Gastrocnemius medialis (tissue), 4 donors: Measurements from ENCODE around the gene RPL22.

ENCODE experiments used
- CTCF ChIP-seq, 5 experiments: fragments of 450-650 bp in 3 of 5; fragments of 200-600 bp in 2 of 5; sonication (generic) in 2 of 5; IDR thresholded peaks in 4 of 5; conservative IDR thresholded peaks in 1 of 5; 1 replicate in 4 of 5; 2 replicates in 1 of 5; pipeline ENCODE4 v1.5.1; 2016 to 2019; ENCODE audit warnings: antibody characterized with exemption in 5 of 5, mild to moderate bottlenecking in 3 of 5, moderate library complexity in 3 of 5
- POLR2A ChIP-seq, 2 donors: fragments of 450-650 bp; IDR thresholded peaks; one replicate each; pipeline ENCODE4 v1.6.1; 2017; ENCODE audit warnings: antibody characterized with exemption in 2 of 2, mild to moderate bottlenecking in 2 of 2, moderate library complexity in 2 of 2

- TF ChIP-seq POLR2A (IDR thresholded peaks at IDR 0.05) (no peak), CTCF (IDR thresholded peaks at IDR 0.05 in 4 of 5, conservative IDR thresholded peaks at IDR 0.05 in 1 of 5) (no peak)
These were observed 25.3 kb upstream of the RPL22 start for GRCh38 chr1:6224718-6225117.
